GM12873 (cell line): Measurements from ENCODE around the gene MALAT1.

Experiments
- TF ChIP-seq, protein P1 (sequence below): IDR thresholded peaks from 2 replicates; pipeline ENCODE4 v1.5.1; 2012; ENCODE audit warnings: low read depth, mild to moderate bottlenecking, moderate library complexity, low read length, control low read depth; ENCODE audit not compliant: insufficient read depth; ENCODE audit errors: missing control alignments

Gene MALAT1

DNA sequence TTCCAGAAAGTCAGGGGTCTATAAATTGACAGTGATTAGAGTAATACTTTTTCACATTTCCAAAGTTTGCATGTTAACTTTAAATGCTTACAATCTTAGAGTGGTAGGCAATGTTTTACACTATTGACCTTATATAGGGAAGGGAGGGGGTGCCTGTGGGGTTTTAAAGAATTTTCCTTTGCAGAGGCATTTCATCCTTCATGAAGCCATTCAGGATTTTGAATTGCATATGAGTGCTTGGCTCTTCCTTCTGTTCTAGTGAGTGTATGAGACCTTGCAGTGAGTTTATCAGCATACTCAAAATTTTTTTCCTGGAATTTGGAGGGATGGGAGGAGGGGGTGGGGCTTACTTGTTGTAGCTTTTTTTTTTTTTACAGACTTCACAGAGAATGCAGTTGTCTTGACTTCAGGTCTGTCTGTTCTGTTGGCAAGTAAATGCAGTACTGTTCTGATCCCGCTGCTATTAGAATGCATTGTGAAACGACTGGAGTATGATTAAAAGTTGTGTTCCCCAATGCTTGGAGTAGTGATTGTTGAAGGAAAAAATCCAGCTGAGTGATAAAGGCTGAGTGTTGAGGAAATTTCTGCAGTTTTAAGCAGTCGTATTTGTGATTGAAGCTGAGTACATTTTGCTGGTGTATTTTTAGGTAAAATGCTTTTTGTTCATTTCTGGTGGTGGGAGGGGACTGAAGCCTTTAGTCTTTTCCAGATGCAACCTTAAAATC is 5.3 kb downstream of the MALAT1 start:
- TF ChIP-seq, protein P1, sequence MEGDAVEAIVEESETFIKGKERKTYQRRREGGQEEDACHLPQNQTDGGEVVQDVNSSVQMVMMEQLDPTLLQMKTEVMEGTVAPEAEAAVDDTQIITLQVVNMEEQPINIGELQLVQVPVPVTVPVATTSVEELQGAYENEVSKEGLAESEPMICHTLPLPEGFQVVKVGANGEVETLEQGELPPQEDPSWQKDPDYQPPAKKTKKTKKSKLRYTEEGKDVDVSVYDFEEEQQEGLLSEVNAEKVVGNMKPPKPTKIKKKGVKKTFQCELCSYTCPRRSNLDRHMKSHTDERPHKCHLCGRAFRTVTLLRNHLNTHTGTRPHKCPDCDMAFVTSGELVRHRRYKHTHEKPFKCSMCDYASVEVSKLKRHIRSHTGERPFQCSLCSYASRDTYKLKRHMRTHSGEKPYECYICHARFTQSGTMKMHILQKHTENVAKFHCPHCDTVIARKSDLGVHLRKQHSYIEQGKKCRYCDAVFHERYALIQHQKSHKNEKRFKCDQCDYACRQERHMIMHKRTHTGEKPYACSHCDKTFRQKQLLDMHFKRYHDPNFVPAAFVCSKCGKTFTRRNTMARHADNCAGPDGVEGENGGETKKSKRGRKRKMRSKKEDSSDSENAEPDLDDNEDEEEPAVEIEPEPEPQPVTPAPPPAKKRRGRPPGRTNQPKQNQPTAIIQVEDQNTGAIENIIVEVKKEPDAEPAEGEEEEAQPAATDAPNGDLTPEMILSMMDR = no peak

DNA sequence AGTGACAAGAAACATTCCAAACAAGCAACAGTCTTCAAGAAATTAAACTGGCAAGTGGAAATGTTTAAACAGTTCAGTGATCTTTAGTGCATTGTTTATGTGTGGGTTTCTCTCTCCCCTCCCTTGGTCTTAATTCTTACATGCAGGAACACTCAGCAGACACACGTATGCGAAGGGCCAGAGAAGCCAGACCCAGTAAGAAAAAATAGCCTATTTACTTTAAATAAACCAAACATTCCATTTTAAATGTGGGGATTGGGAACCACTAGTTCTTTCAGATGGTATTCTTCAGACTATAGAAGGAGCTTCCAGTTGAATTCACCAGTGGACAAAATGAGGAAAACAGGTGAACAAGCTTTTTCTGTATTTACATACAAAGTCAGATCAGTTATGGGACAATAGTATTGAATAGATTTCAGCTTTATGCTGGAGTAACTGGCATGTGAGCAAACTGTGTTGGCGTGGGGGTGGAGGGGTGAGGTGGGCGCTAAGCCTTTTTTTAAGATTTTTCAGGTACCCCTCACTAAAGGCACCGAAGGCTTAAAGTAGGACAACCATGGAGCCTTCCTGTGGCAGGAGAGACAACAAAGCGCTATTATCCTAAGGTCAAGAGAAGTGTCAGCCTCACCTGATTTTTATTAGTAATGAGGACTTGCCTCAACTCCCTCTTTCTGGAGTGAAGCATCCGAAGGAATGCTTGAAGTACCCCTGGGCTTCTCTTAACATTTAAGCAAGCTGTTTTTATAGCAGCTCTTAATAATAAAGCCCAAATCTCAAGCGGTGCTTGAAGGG is 6.0 kb downstream of the MALAT1 start:
- TF ChIP-seq, protein P1 = no peak

DNA sequence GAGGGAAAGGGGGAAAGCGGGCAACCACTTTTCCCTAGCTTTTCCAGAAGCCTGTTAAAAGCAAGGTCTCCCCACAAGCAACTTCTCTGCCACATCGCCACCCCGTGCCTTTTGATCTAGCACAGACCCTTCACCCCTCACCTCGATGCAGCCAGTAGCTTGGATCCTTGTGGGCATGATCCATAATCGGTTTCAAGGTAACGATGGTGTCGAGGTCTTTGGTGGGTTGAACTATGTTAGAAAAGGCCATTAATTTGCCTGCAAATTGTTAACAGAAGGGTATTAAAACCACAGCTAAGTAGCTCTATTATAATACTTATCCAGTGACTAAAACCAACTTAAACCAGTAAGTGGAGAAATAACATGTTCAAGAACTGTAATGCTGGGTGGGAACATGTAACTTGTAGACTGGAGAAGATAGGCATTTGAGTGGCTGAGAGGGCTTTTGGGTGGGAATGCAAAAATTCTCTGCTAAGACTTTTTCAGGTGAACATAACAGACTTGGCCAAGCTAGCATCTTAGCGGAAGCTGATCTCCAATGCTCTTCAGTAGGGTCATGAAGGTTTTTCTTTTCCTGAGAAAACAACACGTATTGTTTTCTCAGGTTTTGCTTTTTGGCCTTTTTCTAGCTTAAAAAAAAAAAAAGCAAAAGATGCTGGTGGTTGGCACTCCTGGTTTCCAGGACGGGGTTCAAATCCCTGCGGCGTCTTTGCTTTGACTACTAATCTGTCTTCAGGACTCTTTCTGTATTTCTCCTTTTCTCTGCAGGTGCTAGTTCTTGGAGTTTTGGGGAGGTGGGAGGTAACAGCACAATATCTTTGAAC is 6.8 kb downstream of the MALAT1 start:
- TF ChIP-seq, protein P1 = no peak

DNA sequence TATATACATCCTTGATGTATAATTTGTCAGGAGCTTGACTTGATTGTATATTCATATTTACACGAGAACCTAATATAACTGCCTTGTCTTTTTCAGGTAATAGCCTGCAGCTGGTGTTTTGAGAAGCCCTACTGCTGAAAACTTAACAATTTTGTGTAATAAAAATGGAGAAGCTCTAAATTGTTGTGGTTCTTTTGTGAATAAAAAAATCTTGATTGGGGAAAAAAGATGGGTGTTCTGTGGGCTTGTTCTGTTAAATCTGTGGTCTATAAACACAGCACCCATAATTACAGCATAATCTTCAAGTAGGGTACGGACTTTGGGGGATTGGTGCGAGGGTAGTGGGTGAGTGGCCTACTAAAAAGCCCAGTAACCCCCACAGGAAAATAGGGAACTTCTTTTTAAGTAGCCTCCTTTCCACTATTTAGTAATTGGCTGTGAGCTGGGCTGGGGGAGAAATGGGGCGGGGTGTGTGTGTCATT is 7.5 kb downstream of the MALAT1 start:
- TF ChIP-seq, protein P1 = no peak

DNA sequence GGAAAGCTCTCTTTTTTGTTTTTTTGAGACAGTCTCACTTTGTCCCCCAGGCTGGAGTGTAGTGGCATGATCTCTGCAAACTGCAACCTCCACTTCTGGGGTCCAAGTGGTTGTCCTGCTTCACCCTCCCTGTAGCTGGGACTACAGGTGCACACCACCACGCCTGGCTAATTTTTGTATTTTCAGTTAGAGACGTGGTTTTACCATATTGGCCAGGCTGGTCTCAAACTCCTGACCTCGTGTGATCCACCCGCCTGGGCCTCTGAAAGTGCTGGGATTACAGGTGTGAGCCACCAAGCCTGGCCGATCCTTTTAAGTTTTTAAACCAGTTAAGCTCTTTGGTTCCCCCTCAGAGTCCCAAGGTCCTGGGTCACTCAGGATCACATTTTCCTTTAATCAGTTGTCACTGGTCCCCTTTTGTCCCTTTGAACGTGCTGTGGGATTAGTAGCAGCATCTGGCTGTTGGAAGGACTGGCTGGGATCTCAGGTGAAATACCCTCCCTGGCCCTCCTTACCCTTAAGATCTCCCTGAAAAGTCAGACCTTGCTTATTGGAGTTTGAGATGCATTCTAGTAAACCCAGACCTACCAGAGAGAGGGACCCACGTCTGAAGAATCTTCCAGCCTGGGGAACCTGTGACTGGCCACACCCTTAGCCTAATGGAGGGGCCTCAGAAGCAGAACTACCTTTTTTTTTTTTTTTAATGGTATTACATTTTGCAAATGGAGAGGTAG is 8.1 kb downstream of the MALAT1 start:
- TF ChIP-seq, protein P1 = no peak

DNA sequence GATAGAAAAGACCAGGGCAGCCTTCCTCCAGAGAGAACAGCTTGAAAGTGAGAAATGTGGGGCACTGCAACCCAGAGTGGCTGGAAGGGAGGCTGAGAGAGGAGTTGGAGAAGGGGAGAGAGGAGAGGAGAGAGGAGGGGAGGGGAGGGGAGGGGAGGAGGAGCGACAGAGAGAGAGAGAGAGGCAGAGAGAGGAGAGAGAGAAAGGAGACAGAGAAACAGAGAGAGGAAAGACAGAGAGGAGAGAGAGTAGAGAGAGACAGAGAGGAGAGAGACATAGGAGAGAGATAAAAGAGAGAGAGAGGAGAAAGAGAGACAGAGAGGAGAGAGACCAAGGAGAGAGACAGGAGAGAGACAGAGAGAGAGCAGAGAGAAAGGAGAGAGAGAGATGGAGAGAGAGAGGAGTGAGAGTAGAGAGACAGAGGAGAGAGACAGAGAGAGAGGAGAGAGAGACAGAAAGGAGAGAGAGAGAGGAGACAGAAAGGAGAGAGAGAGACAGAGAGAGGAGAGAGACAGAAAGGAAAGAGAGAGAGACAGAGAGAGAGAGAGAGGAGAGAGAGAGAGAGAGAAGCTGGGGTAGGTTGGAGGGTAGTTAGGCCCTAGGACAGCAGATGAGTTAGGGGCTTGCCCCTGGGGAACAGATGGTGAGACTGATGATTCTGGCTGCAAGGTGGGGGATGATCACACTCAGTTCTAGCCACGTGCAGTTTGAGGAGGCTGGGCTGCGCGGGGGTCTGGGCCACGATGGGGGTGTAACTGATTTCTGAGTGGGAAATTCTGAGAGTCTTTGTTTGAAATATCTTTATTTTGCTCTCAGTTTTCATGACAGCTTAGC is 17.5 kb downstream of the MALAT1 start:
- TF ChIP-seq, protein P1 = no peak
